Skin of body (tissue), 2 donors: ENCODE results near the gene CCDC90B. TPM values are rescaled to one million over a fixed set of nuclear protein-coding genes. Genes with fewer than 3 reads are reported as not detected.
"Not testable (repeated sequence)": the region's sequence is repeated elsewhere in the genome, so short reads cannot be mapped to it uniquely, and the experiment has no call there.

ENCODE experiments used
- DNase-seq: peaks from one replicate; lab custom pipeline; 2025; lab: John Stamatoyannopoulos, UW
- total RNA-seq: library from RNA; depleted of rRNA; stranded (reverse); fragments of >200 nt; gene quantifications from one replicate; pipeline ENCODE4 v1.2.3, GENCODE V29; 2014

CCDC90B gene, protein sequence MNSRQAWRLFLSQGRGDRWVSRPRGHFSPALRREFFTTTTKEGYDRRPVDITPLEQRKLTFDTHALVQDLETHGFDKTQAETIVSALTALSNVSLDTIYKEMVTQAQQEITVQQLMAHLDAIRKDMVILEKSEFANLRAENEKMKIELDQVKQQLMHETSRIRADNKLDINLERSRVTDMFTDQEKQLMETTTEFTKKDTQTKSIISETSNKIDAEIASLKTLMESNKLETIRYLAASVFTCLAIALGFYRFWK
- 43.1 TPM for total RNA-seq

DNA sequence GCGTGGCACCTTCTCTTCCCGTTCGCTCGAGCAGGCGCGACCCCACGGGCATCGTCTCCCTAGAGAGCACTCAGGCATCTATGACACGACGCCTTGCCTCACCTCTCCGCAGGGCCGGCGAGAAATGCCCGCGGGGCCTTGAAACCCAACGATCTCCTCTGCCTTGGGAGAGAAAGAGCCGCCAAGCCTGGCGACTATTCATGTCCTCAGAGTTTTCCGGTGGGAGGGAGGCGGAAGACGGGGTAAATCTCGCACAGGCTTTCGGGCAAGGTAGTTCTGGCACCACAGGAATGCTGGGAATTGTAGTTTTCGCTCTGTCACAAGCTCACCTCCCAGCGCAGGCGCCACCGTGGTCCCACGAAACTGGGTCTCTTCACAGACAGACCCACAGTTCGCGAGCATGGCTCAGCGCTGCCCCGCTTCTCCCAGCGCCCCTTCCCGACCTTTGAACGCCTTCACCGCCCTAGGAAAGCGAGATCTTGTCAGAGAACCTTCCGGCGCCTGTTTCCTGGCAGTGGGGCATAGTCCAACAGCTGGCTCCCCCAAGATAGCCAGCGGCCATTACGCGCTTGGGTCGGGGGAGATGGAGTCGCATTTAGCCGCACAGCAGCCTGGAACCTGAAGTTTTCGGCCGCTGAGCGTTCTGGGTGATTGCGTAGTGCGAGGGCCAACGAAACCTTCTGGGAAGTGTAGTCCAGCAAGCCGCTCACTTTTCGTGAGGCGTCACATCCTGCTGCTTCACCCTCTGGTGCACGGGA is at the start of gene CCDC90B:
Gene CCDC90B (minus strand): TSS at position 597 of the 758 bp plus-strand sequence. CDS start 395 bp downstream, at position 202.
- peak; percentile 99 for DNase-seq

DNA sequence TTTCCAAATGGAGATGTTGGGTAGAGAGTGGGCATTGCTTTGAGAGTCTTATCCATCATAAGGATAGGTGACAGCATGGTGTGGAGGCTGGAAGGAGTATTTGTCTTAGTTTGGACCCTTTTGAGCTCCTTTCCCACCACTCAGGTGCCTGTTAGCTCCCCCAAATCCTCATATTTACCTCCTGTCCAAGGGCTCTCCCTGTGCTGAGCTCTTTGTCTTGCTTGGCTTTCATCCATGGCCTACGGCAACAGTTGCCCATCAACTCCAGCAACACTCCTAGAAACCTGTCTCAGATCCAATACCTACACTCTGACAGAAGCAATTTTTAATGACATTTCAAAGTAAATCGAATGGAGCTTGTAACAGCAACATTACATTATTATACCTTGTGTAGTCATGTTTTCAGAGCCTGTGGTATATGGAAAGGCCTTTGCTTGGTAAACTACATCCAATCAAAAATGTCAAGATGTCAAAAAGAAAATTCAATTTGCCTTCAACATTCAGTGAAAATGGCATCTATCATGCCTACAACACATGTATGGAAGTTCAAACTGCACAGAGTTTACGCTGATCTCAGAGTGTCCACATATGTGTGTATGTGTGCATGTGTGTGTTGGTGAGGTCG is 49.4 kb upstream of the CCDC90B start:
- no peak for DNase-seq

DNA sequence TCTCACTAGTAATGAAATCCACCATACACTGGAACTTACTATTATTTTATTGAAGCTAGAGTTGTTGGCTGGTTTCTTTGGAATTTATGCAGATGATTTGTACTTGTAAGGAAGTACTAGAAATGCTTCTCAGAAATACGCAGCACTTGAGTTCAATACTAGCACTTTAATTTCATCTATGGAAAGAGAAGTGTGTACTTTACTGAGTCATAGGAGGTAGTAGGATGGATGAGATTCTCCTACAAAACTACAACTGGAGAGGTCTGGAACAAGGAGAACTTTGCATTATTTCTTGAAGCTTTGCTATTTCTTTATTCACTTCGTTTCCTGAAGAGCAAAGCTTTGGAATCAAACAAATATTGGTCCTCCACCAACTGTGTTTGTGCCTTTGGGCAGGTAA is 44.1 kb upstream of the CCDC90B start:
- no peak for DNase-seq

DNA sequence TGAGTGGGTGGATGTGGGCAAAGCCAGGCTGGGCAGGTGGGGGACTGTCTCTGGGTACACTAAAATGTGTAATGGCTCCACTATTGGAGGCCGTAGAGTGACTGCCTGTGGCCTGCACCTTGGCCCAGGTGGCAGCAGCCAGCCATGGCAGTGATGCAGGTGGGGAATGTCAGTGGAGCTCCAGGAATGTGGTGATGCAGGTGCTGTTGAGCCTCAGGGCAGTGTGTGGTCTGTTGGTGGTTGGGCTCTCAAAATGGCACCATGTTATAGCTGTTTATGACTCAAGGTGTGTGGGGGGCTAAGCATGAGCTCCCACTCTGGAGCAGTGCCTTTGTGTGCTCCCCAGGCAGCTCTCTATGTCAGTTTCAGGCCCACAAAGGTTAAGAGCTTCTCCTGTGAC is 40.2 kb upstream of the CCDC90B start:
- DNase-seq: no peak

DNA sequence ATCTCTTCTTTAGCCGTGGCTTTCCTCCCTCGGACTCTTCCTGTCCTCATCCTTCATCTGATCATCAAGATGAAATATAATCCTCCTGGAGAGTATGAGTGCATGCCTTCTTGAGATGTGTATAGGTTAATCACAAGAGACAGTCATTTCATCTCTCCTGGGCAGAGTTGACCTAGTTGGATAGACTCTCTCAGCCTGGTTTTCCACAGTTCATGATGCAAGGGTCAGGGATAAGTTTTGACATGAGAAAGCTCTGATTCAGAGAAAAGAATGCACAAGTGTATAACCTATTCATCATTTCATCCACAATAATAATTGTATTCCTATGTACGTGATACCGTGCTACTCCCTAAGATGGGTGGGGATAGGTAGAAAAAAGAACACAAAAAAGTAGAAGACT is 33.2 kb upstream of the CCDC90B start:
- no peak for DNase-seq

DNA sequence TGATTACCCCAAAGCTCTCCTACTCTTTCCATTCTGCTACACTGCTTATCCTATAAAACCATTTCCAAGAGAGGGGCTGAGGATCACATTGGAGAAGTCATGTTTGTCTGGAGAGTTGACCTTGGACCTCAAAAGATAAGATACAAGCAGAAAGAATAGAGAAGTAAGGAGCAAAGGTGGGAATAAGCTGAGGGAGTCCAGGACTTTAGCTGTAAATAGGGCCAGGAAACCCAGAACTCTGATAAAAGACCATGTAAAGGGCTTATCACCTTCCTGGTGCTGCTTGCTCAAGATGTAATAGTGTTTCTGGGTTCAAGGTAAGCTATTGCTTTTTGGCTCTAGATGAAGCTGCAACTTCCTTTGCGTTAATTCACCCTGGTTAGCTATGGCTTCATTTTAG is 32.8 kb upstream of the CCDC90B start:
- DNase-seq: no peak

DNA sequence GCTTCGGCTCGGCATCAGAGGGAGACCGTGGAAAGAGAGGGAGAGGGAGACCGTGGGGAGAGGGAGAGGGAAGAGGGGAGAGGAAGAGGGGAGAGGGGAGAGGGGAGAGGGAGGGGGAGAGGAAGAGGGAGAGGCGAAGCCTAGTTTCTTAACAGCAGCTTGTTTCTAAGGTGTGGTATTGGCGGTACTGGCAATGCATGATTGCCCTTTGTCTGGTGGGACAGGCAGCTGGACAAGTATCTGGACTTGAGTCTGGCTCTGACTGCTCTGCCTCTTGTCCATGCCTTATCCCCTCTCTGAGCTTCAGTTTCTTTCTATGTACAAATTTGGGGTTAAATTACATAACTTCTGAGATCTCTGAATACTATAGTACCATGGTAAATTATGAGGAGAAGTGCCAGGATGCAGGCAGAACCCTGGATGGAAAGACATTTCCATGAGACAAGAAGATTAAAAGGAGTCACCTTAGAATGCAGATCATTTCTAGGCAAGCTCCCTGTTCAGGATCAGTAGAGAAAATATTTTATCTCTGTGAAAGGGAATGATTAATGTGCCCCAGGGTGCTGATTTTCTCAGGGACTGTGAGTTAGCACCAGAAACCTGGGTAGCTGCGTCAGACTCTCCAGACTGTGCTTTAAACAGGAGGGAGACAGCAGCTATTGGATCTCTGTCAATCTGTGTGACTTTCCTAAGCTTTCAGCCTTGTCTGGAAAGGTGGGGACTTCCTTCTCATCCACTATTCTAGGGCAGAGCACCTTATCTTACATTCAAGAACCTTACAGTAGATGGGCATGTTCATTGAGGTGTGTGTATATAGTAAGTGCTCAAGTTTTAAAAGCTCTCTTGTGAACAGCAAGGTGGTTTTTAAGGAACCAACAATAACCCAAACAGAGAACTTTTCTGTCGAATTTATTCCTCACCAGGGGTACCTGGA is 31.9 kb upstream of the CCDC90B start:
- DNase-seq: no peak

DNA sequence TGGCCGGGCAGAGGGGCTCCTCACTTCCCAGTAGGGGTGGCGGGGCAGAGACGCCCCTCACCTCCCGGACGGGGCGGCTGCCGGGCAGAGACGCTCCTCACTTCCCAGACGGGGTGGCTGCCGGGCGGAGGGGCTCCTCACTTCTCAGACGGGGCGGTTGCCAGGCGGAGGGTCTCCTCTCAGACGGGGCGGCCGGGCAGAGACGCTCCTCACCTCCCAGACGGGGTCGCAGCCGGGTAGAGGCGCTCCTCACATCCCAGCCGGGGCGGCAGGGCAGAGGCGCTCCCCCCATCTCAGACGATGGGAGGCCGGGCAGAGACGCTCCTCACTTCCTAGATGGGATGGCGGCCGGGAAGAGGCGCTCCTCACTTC is 30.7 kb upstream of the CCDC90B start:
- not testable (repeated sequence) for DNase-seq

DNA sequence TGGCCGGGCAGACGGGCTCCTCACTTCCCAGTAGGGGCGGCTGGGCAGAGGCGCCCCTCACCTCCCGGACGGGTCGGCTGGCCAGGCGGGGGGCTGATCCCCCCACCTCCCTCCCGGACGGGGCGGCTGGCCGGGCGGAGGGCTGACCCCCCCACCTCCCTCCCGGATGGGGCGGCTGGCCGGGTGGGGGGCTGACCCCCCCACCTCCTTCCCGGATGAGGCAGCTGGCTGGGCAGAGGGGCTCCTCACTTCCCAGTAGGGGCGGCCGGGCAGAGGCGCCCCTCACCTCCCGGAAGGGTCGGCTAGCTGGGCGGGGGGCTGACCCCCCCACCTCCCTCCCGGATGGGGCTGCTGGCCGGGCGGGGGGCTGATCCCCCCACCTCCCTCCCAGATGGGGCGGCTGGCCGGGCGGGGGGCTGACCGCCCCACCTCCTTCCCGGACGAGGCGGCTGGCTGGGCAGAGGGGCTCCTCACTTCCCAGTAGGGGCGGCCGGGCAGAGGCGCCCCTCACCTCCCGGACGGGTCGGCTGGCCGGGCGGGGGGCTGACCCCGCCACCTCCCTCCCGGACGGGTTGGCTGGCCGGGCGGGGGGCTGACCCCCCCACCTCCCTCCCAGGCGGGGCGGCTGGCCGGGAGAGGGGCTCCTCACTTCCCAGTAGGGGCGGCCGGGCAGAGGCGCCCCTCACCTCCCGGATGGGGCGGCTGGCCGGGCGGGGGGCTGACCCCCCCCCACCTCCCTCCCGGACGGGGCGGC is 30.2 kb upstream of the CCDC90B start:
- DNase-seq: not testable (repeated sequence)

DNA sequence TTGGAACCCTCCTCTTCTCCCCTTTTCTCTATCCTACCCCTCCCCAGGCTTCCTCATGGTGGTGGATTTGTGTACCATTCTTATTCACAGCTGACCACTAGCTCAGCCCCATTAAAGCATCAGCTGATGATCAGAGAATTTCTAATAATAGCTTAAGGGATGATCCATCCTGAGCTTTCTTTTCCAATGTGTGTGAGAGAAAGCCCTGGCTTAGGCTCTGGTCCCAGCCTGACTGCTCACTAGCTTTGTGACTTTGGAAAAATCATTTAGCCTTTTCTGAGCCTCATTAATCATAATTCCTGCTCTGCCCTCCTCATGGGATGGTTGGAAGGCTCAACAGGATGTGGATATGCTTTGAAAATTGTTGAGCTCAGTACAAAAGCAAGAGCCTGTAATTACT is 26.3 kb upstream of the CCDC90B start:
- peak; percentile 63 for DNase-seq

DNA sequence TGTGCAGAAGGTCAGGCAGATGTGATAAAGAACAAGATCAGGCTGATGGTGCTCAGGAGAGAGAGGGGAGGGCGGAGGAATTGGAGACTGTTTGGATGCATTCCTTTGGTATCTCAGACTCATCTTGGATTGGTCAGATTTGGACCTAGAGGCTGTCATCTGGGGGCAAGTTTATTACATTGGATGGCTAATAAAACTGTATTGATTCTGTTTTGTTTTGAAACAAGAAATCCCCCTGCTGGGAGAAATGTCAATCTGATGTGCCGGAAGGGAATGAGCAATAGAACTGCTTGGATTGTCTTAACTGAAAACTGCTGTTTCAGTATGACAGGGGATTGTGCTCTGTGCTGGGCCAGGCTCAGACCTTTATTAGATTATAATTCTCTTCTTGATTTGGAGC is 25.5 kb upstream of the CCDC90B start:
- DNase-seq: peak; percentile 35

DNA sequence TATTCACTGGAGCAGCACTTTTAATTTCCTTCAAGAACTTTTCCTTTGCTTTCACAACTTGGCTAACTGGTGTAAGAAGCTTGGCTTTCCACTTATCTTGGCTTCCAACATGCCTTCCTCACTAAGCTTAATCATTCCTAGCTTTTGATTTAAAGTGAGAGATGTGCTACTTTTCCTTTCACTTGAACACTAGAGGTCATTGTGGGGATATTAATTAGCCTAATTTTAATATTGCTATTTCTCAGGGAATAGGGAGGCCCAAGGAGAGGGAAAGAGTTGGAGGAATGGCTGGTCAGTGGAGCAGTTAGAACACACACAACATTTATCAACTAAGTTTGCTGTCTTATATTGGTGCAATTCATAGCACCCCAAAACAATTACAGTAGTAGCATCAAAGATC is 24.6 kb upstream of the CCDC90B start:
- DNase-seq: no peak

DNA sequence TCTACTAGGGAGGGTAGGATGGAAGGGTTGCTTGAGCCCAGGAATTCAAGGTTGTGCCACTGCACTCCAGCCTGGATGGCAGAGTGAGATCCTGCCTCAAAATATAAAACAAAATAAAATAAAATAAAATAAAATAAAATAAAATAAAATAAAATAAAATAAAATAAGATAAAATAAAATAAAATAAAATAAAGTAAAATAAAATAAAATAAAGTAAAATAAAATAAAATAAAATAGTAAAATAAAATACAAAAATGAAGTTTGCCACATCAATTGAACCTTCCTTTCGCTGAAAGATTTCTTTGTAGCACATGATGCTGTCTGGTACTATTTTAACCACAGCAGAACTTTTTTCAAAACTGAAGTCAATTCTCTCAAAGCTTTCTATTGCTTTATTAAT is 22.4 kb upstream of the CCDC90B start:
- DNase-seq: not testable (repeated sequence)

DNA sequence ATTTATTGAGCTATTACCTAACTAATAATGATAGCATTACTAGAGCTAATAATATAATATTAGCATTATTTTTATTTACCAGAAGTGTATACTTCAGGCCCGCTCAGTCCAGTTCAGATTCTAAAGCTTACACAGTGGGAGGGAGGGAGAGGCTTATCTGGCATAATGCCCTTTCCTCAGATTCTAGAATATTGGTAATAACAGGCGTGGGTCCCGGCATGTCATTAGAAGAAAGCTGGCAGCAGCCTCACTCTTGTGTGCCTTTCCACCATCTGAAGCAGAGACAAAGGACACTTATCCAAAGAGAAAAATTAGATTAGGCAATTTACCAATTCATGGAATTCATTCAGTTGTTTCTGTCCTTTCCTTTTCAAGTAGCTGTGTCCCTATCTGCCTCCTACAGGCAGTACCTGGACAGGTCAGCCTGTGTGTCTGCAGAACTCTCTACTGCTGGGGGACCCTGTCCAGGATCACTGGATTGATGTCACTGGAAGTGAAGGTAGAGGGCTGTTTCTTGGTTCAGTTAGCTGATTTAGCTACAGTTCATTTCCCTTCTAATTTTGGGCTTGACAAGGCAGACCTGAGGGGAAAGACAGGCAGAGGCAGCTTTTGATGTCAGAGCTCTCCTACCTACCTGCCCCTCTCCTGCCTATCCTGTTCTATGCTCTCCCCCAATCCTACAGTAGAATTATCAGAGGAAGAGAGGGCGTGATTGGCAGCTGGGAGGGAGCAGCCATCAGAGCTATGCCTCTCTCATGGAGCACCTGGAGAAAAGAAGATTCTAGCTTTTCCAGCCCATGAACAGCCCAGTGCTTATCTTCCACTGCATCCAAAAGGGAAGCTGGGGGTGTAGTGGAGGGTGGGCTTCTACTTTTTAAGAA is 20.3 kb upstream of the CCDC90B start:
- no peak for DNase-seq

DNA sequence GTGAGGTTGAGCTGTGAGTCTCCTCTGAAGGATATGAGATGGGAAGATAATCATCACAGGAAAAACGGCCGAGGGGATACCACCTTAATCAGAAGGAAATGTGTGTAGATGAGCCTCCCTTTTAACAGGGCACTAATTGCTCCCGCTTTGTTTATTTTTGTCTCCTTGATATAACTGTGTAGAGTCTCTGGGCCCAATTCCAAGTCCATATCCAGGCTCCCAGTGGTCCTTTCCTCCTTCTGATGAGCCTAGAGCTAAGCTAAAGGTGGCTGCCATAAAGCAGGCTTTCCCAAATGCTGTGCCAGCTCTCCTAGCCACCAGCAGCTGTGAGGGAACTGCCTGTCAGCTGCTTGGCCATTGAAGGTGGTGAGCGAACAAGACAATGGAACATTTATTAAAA is 17.1 kb upstream of the CCDC90B start:
- DNase-seq: no peak

DNA sequence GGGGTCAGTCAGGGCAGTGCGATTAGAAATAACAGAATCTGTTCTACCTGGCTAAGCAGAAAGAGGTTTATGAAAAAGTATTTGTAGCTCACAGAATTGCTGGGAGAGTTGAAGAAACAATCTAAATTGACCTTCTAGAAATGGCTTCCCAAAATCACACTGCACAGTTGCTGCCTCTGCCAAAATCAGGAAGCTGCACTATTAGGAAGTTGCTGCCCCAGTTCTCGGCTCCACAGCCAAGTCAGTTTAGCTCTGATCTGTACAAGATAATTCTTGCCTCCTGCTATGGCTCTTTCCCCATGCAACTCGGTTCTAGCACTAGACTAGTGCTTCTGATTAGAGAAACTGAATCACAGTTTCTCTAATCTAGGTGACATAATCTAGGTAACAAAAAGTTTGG is 16.0 kb upstream of the CCDC90B start:
- no peak for DNase-seq

DNA sequence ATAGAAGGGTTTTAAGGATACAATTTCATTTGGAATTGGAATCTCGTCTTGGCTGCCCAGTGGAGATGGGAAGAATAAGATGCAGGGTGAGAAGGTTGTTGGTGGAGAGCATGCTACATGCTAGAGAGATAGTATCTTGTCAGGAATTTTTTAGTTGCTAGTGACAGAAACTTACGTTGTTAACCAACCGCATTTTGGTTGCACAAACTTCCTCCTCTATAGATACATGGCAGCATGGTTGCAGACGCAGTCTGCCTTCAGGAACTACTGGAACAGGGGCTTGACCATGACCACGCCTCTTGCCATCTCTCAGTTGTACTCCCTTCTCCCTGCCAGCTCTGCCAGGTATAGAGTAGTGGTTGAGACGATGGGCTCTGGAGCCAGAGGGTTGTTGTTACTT is 13.5 kb upstream of the CCDC90B start:
- DNase-seq: no peak

DNA sequence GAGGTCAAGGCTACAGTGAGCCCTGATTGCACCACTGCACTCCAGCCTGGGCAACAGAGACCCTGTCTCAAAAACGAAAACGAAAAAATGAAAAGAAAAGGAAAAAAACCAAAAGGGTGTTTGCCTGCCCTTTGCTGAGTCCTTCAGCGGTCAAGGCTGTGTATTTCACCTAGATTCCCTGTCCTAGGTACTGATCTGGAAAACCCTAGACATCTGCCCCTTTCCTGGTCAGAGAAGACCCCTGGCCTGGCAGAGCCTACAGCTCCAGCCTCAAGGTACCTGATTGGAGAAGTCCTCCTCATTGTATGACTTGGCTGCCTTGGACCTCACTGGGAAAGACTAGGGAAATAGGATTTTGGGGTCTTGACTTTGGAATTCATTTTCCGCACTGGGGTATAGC is 8.0 kb upstream of the CCDC90B start:
- DNase-seq: no peak

DNA sequence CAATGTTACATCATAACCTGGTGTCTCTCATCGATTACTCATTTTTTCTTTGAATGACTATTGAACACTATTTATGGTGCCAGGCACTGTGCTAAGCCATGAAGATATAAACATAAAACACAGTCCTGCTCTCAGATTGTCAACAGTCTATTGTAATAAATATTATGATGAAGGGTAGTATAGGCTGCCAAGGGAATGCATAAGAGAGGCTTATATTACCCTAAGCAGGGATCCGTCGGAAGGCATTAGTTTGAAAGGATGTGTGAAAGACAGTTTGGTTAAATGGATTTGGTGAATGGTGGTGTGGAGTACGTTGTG is 7.2 kb upstream of the CCDC90B start:
- peak; percentile 20 for DNase-seq
